Stimulated activated CD8-positive, alpha-beta memory T cell treated with anti-CD3 and anti-CD28 coated beads, Interleukin-2, amount 100 ng/mL, for 48 hours (primary cell): Measurements from ENCODE around the gene SPEM3.
"Not testable (repeated sequence)": the region's sequence is repeated elsewhere in the genome, so short reads cannot be mapped to it uniquely, and the experiment has no call there.

Source experiments
- DNase-seq, 2 donors: peaks; one replicate each; pipeline ENCODE4 v3.0.0-alpha.2; 2020; ENCODE audit warnings: low read depth in 2 of 2

SPEM3 gene

DNA sequence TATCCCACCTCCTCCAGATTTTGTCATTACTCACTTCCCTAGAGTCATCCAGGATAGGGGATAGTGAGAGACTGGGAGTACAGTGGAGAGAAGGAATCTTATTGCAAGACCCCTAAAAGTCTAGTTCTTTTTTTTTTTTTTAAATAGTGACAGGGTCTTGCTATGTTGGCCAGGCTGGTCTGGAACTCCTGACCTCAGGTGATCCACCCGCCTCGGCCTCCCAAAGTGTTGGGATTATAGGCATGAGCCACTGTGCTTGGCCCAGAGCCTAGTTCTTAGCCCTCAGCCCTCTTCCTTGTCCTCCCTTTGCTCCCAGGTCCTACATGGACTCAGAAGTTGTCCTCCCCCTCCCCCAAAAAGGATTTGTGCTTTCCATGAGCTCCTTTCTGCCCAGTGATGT, 13.5 kb downstream of the SPEM3 start:
- no peak for DNase-seq

DNA sequence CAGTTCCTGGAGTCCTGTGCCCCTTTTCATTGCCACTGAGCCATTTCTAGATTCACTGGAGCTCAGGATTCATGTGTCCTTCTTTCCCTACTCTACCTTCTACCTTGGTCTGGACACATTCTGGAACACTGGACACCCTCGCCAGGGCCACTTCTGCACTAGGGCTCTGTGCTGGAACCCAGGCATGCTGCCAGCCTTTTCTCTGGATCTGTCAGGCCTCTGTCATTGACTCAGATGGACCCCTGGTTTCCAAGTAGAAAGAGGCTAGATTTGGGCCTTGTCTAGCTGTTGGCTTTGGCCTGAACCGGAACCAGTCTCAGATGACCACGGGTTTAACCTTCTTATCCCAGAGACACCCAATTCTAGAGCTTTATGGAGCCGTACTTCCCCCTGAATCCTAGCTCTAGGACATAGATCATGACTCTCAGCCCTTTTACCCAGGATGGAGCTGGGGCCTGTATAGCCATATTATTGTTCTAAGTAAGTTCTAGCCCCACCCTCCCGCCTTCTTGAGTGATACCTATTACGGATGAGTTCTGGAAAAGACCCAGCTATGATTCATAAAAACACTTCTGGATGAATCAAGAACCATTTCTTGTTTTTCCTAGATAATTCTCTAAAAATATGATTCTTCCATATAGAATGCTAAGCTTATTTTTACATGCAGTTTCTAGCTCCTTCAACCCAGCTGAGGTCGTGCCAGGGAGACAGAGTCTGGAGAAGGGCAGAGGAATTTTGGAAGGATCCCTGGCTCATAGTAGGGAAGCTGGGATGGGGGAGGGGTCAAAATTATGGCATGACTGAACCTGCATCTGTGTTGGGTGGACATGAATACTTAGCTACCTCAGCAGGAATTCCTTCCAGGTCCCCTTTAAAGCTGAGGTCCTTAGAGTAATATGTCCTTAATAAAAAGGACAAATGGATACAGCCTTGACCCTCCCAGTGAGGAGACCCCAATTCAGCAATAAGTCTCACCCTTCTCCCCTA, 15.1 kb downstream of the SPEM3 start:
- no peak for DNase-seq

DNA sequence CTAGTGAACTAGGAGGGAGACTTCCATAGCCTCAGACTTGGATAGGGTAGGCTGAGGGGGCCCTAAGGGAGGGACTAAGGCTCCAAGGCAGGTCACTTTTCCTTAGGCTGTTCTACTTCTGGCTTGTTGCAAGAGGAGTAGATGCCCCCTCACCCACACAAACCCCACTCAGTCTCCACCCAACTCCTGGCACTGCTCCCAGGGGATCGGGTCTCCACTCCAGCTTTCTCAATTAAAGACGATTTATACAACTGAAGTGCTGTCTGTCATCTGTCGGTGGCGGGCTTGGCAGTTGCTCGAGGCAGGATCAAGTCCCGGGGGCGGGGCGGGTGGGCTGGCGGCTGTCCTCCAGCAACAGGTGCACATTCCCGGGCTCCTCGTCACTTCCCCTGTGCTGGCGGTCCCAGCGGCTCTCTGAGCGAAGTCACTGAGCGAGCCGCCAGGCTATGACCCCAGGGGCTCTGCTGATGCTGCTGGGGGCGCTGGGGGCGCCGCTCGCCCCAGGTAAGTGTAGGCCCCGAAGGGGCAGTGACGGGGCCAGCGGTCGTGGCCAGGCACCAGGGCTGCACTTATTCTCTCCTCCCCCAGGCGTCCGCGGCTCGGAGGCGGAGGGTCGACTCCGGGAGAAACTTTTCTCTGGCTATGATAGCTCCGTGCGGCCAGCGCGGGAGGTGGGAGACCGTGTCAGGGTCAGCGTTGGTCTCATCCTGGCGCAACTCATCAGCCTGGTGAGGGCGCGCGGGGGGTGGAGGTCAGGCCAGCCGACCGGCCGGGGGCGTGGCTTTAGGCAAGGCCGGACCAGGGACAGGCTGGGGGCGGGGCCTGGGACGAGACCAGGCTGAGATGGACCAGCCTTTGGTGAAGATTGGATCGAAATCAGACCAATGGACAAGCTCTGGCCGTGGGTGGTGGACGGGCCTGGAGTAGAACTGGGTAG, 16.3 kb downstream of the SPEM3 start, which contains the start of gene CHRNB1:
Gene CHRNB1 (plus strand): TSS at position 380 of the 937 bp plus-strand sequence. CDS start 67 bp downstream, at position 447.
- DNase-seq = no peak

DNA sequence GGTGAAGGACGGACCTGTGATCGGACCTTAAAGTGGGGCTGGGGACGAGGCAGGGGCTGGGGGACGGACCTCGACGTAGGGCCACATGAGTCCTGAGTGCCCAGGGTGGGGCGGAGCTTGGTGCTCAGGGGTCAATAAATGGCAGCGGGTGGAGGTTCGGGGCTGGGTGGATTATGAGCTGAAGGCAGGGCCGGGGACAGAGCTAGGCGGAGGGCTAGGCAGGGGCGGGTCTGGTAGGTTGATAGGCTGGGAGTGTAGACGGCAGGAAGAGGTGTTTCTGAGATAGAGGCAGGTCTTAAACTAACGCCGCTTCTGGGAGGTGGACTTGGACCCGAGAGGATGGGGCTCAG, 16.9 kb downstream of the SPEM3 start:
- no peak for DNase-seq

DNA sequence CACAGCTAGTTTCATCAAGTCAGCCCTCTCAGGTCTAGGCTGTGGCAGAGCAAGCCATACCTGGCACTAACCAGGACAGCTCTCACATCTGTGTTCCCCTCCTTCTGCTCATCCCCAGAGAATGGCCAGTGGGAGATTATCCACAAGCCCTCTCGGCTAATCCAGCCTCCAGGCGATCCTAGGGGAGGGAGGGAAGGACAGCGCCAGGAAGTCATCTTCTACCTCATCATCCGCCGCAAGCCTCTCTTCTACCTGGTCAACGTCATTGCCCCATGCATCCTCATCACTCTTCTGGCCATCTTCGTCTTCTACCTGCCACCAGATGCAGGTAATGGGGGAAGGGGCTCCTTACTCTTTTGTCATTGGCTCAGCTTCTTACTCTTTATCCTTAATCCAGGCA, 19.8 kb downstream of the SPEM3 start:
- DNase-seq = no peak

DNA sequence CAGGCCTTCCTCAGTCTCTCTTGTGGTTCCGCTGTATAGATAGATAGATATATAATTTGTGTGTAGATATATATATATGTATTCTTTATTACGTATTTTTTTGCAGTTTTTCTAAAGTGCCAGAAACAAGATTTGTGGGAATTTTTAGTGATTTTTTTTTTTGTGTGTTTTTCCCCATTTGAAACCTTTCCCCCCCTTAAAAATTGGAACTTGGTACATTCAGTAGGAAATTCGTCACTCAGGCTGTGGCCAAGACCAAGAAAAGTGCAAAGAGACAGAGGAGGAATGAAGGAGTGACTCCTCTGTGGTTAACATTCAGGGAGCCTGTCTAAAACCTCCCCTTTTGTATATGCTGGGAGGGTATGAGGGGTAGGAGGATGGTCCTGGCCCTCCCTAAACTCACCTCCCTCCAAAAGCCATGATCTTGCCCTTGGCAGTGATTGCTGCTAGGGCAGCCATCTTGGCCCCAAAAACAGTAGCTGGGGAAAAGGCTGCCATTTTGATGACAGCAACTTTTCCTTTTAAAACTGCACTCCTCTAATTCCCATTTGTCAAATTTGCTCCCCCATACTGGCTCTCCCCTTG, 31.4 kb downstream of the SPEM3 start:
- DNase-seq = no peak

DNA sequence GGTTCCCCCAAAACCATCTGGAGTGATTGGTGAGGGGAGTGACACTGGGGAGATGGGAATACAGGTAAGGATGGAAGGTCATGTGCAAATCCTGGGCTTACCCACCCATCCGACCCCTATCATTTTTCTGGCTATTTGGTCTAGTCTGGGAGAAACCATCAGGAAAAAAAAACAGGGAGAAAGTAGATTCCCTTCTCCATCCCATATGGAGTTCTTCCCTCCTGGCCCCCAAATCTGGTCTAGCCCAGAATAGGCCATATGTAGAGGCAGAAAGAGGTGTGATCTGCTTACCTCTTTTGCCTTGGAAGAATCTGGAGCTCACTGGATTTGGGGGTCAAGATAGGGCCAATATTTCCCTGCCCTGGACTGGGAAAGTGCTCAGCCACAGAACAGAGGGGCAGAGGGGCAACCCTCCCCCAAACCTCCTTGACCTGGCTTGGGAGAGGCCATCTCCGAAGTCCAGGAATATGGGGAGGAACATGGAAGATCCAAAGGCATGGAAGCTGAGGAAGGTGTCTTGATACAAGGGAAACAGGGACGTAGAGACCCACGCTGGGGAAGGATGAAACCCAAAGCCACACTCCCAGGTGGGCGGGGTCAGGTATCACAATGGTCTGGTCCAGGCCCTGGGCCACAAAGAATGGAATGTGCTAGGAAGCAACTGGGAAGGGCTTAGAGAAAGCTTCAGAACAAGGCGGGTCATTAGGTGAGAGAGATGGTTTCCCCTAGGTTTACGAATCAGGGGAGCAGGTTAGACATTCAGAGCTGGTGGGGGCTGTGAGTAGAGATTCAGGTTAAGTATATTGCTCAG, 32.4 kb downstream of the SPEM3 start:
- DNase-seq = no peak

DNA sequence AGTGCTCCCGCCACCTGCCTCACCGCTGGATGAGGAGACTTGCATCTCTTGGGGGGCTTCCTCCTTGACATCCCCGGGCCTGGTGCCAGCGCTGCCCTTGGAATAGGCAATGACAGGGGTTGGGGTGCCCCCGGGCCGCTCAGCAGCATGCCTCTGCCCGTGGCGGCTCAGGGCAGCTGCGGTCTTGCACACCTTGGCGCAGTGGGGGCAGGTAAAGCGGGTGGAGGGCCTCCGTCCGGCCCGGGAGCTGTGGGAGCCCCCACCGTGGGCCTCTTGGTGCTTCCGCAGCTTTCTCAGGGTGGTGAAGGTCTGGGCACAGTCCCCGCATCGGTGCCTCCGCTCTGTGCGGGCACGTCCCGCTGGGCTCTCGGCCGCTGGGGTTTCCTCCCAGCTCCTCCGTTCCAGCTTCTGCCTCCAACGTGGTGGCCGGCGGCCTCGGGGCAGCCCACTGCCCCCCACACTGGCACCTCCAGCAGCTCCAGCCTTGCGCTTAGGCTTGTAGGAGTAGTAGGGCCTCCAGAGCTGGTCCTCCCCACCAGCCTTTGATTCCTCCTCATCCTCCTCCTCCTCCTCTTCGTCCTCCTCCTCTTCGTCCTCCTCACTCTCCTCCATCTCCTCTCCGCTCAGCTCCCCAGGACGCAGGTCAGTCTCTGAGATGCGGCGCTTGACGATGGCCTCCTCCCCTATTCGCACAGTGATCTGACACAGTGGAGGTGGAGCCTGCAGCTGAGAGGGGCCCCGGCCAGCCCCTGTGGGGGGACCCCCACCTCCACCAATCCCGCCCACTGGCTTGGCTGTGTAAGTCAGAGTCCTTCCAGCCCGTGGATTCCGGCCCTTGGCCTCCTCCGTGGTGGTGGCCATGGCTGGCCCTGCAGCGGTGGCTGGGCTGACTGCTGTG, 34.1 kb downstream of the SPEM3 start:
- DNase-seq = no peak

DNA sequence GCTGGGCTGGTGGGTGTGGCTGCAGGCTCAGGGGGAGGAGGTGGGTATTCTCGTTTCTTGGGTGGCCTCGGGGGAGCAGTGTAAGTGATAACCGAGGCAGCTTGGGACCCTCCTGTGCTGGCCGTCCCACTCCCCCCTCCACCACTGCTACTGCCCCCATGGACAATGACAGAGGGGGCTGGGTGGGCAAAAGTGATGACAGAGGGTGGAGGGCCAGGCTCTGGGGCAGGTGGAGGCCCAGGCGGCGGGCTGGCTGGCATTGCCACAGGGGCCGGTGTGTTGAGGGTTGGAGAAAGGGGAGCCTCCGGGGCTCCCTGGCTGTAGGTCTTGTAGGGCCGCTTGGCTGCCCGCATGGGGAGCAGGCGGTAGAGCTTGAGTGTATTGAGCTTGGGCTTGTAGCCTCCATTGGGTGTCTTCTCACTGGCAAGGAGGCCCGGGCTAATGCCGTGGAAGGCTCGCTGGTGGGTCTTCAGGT, 34.8 kb downstream of the SPEM3 start:
- DNase-seq = no peak

DNA sequence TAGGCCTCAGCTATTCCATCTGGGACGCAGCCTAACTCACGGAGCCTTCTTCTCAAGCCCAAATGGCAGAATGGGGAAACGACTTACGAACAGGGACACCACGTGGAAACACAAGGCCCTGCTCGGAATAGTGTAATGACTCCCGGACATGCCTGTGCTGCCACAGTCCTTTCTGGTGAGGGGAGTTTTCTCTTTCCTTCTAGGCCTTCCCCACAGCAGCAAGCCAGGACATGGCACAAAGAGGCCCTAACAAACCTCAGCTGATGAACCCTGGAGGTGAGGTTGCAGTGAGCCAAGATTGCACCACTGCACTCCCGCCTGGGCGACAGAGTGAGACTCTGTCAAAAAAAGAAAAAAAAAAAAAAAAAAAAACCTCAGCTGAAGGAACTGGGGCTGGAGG, 35.4 kb downstream of the SPEM3 start:
- DNase-seq = no peak

DNA sequence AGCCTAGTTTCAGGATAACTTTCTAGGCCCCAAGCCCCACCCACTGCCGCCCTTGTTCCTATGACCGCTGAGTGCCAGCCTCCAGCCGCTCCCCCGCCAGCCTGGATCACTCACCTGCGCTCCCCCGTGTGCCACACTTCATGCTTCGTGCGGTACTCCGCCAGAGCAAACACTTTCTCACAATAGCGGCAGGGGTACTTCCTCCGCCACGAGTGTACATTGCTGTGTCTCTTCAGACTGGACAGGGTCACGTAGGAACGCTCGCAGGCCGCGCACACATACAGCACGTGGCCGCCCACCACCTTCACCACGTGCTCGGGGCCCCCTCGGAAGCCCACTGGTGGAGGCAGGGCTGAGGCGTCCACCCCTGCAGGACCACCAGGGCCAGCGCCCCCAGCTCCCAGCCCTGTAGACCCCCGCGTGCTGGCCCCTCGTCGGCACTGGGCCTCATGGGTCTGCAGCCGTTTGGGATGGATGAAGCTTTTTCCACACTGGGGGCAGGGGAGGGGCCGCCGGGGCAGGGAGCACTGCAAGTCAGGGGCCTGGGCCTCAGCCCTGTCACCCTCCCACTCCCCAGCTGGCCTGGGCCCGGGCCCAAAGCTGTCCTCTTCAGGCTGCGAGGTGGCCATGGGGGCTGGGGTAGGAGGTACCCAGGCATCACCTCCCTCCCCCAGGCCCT, 37.1 kb downstream of the SPEM3 start:
- DNase-seq = no peak

DNA sequence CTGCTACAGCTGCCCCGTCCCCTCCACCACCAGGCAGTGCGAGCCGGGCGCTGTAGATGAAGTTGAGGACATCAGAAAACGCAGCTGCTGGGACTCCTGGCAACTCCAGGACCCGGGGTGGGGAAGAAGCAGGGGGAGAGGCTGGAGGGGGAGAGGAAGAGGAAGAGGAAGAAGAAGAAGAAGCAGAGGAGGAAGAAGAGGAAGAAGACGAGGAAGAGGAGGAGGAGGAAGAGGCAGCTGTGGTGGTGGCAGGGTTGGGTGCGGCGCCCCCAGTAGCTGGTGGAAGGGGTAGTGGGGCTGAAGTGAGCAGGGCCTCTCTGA, 37.6 kb downstream of the SPEM3 start:
- no peak for DNase-seq

DNA sequence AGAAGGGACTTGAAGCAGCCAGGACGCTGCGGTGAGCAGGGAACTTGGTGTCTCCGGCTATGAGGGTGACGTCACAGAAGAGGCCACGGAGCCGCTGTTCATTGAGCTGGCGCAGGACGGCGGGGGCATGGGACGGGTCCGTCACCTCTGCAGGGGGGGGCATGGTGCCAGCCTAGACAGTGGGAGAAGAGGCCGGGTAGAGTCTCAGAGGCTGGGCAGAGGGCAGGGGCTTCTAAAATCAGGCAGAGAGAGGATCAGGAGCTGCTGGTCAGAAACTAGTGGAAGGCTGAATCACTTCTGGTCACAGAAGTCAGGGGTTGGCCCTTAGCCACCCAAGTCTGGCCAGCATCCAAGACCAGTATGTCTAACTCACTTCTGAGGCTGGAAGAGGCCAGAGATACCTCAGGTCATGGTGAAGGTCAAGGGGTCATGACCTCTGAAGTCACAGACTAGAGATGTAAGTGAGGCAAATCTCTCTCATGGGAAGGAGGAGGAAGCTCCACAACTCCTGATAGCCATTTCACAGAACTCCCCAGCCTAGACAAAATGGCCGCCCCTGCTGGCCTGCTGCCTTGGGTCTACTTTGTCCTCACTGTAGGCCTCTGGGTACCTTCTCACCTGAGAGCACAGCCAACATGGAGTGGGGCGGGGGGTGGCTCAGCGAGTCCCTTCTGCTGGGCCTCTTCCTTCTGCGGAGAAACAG, 38.1 kb downstream of the SPEM3 start:
- no peak for DNase-seq

DNA sequence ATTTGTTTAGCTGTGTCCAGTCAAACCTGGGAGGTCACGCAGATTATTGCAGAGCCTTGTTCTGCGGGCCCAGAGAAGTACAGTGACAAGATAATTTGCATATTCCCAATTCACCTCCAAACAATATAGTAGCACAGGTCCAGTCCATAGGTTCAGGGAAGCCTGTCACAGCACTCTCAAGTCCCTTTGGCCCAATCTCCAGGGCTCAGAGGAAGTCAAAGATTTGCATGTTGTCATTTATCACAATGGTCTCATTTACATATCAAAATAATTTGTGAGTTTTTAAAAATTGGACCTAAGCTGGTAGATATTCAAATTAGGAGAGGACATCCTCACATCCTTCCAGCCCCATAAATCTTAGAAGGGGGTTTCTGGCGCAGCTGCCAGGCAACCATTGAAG, 38.8 kb downstream of the SPEM3 start:
- DNase-seq = no peak

DNA sequence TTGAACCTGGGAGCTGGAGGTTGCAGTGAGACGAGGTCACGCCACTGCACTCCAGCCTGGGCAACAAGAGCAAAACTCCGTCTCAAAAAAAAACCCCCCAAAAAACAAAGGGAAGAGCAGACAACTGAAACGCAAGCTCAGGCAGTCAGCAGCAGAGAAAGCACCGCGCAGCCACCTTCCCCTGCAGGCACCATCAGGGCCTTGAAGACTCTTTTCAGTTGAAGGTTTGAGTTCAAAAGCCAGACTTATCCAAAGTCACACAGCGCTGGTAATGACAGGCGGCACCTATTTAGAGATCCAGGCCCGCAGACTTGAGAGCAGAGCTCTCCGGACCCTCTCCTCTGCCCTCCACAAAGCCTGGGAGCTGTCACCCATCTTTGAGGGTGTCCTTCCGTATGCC, 39.6 kb downstream of the SPEM3 start:
- DNase-seq = no peak

DNA sequence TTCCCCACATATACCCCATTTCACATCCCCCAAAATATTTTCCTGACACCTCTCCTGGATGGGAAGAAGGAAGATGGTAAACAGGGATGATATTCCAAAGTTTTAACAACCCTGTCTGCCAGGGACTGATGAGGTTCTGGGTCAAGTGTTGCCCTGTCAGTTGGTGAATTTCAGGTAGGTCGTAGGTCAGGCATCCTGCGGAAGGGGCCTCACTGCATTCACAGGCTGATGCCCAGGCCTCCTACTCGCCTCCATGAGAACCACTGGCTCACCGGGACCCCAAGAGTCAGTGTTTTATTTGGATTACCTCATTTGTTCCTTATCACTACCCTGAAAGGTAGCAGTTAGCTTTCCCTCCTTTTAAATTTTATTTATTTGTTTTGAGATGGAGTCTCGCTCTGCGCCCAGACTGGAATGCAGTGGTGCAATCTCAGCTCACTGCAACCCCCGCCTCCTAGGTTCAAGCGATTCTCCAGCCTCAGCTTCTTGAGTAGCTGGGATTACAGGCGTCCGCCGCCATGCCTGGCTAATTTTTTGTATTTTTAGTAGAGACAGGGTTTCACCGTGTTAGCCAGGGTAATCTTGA, 40.2 kb downstream of the SPEM3 start:
- DNase-seq = no peak

DNA sequence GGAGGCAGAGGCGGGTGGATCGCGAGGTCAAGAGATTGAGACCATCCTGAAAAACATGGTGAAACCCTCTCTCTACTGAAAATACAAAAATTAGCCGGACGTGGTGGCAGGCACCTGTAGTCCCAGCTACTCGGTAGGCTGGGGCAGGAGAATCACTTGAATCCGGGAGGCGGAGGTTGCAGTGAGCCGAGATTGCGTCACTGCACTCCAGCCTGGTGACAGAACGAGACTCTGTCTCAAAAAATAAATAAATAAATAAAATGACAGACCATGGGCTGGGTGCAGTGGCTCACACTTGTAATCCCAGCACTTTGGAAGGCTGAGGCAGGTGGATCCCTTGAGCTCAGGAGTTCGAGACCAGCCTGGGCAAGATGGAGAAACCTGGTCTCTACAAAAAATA, 41.2 kb downstream of the SPEM3 start:
- DNase-seq = not testable (repeated sequence)

DNA sequence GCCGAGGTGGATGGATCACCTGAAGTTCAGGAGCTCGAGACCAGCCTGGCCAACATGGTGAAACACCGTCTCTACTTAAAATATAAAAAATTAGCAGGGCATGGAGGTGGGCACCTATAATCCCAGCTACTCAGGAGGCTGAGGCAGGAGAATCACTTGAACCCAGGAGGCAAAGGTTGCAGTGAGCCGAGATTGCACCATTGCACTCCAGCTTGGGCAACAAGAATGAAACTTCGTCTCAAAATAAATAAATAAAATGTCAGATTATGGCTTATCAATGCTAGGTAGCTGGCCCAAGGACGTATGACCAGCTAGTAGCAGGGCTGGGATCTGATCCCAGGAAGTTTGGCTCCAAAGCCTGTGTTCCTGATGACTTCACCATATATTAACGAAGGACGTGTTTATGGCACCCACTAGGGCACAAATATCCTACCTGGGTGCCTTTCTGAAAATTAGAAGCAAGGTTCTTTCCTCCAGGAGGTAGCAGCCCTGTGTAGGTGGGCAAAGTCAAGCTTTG, 41.9 kb downstream of the SPEM3 start:
- DNase-seq = not testable (repeated sequence)
